NAMALWA (cell line): ENCODE measurements around the gene SEM1.
"Not testable (repeated sequence)": the region's sequence is repeated elsewhere in the genome, so short reads cannot be mapped to it uniquely, and the experiment has no call there.

Source experiments
- DNase-seq: peaks from one replicate; pipeline ENCODE4 v3.0.0-alpha.2; 2015; ENCODE audit warnings: low spot score

The SEM1 gene

GRCh38 chr7:96709381-96710228 lies at the start of gene SEM1:
TSS of gene SEM1 (minus strand) at chr7:96709846. CDS start at chr7:96709763, 83 bp downstream.
- peak; percentile 84 for DNase-seq

GRCh38 chr7:96757880-96758279 lies 48.2 kb upstream of the SEM1 start:
- not testable (repeated sequence) for DNase-seq

- no peak for DNase-seq
Measured at GRCh38 chr7:96747418-96747940, 37.8 kb upstream of the SEM1 start.

DNA sequence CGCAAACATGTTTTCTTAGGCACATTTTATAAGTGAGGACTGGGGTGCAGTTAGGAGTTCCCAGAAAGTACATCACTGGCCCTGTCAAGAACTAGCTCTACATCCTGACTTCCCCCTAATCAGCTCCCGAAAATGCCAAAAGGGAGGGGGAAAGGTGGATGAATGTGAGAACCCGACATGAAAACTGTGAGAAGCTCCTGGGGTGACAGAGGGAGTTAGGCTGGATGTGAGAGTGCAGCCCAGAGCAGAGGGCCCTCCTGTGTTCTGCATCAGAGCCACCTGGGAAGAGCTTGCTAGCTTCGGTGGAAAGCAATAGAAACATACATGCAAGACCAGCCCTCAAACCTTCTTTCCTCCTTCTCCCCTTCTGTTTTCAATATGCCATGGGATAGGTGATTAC lies 30.5 kb upstream of the SEM1 start:
- DNase-seq: no peak

DNA sequence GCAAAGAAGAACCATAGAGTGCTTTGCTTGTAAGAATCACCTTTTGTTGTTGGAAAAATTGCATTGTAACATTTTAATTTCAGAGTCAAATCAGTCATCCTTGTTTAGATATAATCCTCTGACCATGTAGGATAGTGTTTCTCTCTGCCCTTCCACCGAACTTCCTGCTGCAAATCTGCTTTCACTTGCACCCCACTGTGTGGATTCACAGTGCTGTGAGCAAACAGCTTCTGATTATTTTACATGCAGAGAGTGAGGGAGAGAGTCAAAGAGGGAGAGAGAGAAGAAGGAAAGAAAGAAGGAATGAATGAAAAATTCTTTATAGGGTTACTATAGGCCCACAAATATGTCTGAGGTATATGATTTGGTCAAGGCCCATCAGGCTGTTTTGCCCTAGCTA lies 30.0 kb upstream of the SEM1 start:
- DNase-seq: no peak

GRCh38 chr7:96739167-96739566 lies 29.5 kb upstream of the SEM1 start:
- DNase-seq: no peak

GRCh38 chr7:96738705-96739104 lies 29.1 kb upstream of the SEM1 start:
- DNase-seq: no peak

DNA sequence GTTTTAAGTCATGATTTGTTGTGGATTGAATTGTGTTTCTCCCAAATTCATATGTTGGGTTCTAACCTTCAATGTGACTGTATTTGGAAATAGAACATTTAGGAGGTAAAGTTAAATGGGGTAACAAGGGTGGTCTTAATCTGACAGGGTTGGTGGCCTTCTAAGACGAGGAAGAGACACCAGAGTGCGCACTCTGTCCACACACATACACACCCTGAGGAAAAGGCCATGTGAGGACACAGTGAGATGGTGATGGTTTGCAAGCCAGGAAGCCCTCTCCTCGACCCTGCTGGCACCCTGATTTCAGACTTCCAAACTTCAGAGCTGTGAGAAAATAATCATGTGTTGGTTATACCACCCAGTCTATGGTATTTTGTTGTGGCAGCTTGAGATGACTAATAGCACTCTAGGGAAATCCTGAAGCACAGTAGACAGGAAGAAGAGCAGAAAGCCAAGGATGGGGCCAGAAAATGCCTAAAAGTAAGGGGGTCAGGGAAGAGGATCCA lies 28.0 kb upstream of the SEM1 start:
- no peak for DNase-seq

GRCh38 chr7:96734343-96734742 lies 24.7 kb upstream of the SEM1 start:
- no peak for DNase-seq

DNA sequence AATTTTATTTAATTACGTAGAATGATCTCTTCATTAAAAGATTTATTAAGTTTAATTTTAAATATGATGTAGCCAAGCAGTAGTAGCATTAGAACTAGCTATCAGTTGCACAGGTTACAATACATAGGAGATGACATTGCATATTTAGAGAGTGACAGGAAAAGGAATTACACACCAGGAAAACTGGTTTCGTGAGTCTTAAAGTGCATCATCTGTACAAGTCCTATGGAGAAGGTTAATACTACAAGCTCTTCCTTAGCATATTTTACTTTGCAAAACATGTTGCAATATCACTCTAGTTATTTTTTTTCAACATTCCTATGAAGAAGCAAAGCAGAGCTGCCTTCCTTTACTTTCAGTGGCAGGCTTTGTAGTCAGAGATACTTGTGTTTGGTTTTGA lies 20.2 kb upstream of the SEM1 start:
- DNase-seq: no peak

- DNase-seq: no peak
Measured at GRCh38 chr7:96728139-96728538, 18.5 kb upstream of the SEM1 start.

DNA sequence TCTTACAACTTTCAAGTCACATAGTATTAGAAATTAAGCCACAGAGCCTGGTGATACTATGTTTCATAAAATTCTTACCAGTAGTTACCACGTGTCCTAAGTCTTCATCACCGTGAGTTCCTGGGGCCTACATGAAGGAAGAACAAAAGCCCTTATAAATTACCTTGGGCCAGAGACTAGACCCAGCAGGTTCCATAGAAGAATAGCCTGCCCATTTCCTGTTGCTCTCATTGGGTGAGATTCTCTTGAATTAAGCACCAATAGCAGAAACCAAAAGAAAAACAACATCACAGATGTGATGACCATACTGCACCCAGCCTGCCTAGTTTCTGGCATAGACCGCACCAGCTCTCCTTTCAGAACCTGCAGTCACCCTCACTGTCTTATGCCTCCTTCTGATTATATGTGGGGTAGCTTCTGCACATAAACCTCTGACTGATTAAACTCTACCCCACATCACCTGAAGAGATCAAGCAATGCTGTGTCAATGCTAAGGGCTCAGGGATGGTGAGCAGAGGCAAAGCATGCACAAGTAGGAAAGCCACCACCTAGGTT lies 18.0 kb upstream of the SEM1 start:
- DNase-seq: no peak

GRCh38 chr7:96723622-96724021 lies 14.0 kb upstream of the SEM1 start:
- no peak for DNase-seq

DNA sequence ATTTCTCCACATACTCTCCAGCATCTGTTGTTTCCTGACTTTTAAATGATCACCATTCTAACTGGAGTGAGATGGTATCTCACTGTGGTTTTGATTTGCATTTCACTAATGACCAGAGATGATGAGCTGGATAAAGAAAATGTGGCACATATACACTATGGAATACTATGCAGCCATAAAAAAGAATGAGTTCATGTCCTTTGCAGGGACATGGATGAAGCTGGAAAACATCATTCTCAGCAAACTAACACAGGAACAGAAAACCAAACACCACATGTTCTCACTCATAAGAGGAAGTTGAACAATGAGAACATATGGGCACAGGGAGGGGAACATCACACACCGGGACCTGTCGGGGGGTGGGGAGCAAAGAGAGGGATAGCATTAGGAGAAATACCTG lies 13.3 kb upstream of the SEM1 start:
- DNase-seq: not testable (repeated sequence)

DNA sequence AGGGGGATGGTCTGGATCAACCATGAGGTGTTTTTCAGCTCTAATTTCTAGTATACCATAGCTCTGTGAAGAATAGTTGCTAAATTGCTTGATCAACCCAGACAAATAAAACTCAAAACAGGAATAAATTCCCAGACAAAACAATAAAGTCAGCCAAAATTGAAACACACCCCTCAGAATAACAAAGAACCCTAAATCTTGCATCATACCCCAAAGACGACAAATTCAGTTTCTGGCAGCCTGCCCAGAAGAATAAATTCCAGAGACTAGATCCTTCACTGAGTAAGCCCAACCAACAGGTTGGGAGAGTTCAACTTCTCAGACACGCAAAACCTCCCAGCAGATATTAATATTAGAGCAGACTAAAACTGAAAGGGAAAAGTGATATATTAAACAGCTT lies 11.2 kb upstream of the SEM1 start:
- no peak for DNase-seq

GRCh38 chr7:96719164-96719563 lies 9.5 kb upstream of the SEM1 start:
- no peak for DNase-seq

GRCh38 chr7:96718107-96719003 lies 8.7 kb upstream of the SEM1 start:
- DNase-seq: no peak

DNA sequence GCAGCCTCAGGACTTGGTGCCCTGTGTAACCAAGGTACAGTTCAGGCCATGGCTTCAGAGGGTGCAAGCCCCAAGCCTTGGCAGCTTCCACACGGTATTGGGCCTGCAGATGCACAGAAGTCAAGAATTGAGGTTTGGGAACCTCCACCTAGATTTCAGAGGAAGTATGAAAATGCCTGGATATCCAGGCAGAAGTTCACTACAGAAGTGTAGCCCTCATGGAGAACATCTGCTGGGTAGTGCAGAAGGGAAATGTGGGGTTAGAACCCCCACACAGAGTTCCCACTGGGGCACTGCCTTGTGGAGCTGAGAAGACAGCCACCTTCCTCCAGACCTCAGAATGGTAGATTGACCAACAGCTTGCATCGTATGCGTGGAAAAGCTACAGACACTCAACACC lies 3.4 kb upstream of the SEM1 start:
- no peak for DNase-seq

GRCh38 chr7:96710544-96710943 lies 898 bp upstream of the SEM1 start:
- DNase-seq: peak; percentile 8

GRCh38 chr7:96708872-96709271 lies 774 bp downstream of the SEM1 start:
- no peak for DNase-seq

DNA sequence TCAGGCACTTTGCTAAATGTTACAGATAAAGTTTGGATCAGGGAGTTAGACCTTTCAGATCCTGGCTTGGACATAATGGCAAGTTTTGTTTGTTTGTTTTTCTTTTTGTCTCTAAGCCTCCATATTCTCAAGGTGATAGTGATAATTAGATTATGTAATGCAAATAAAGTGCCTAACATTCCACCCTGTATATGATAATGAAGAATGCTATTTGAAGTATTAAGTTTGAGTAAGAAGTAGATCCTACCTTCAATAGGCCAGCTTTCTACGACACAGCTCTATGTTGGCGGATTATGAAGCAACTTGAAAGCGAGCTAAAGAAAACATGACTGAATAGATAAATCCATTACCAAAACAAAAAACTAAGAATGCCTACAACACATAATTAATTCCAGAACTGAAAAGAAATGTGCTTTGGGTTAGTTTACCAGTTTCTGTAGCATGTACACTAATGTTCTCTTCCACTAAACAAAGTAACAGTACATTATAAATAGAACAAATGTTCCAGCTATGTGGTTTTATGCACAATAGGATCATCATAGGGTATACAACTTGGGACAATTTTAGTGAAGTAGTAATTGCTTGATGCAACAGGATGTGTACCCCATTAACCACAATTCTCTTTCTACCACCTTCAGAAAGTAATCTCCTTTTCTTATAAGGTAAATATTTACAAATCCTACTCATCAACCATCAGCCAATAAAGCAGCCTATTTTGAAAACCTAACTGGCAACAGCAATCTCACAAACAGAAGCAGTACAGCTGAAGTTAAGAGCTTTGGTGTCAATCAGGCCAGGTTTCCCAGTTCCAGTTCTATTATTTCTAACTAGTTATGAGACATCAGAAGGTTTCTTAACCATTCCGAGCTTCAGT lies 1.5 kb downstream of the SEM1 start:
- DNase-seq: no peak
